HCT116 (cell line): ENCODE measurements around the gene MMP28. TPM values are rescaled to one million over a fixed set of nuclear protein-coding genes. Genes with fewer than 3 reads are reported as not detected.

ENCODE experiments used
- ATAC-seq: fragments of 200-7000 bp; cut with Tn5 transposase; 2 replicates; pipeline ENCODE4 v1.9.1; 2020; ENCODE audit warnings: mild to moderate bottlenecking, moderate library complexity
- BruUV-seq: library from RNA; stranded (reverse); fragments of 400-500 nt; replicated peaks from 2 replicates; lab custom pipeline; 2021; lab: Mats Ljungman, UMichigan
- CTCF ChIA-PET: fragments of 300-600 bp; sonication (Branson Sonifier 250); formaldehyde crosslinking; loops from one replicate; lab custom pipeline; 2021; ENCODE audit warnings: antibody characterized with exemption; lab: Charles Lee
- POLR2A ChIA-PET: fragments of 300-600, 350-600 bp; sonication (Branson Sonifier 250); formaldehyde crosslinking; loops from one replicate; lab custom pipeline; 2021; ENCODE audit warnings: antibody characterized with exemption; lab: Charles Lee
- RAD21 ChIA-PET, 2 experiments: fragments of 300-600 bp; sonication (Branson Sonifier 250); formaldehyde crosslinking; loops; one replicate each; lab custom pipeline; 2023; ENCODE audit warnings: low total read pairs in 2 of 2; ENCODE audit not compliant: uncharacterized antibody in 2 of 2, unreplicated experiment in 2 of 2, low non-redundant PET in 1 of 2; lab: Charles Lee
- DNase-seq: peaks from one replicate; pipeline ENCODE4 v3.0.0-alpha.2; 2010; ENCODE audit warnings: low read depth, low spot score
- H2AFZ ChIP-seq: fragments of 200-600 bp; shearing (Covaris generic), sonication (generic); 2 replicates; pipeline ENCODE4 v1.6.1; 2017; ENCODE audit warnings: low read depth, mixed run types, mixed read lengths, antibody characterized with exemption, low read length; ENCODE audit not compliant: poor library complexity, severe bottlenecking
- H3K27ac ChIP-seq: 2 replicates; pipeline ENCODE4 v1.5.1; 2012; ENCODE audit warnings: low read depth, low read length
- H3K27me3 ChIP-seq: fragments of 200-600 bp; sonication (generic); 2 replicates; pipeline ENCODE4 v1.6.1; 2016; ENCODE audit warnings: mixed run types, low read length, mixed read lengths; ENCODE audit not compliant: insufficient read depth
- H3K36me3 ChIP-seq, 2 experiments: fragments of 200-500 bp in 1 of 2; fragments of 200-600 bp in 1 of 2; sonication (Bioruptor generic) in 1 of 2; sonication (generic) in 1 of 2; 2 replicates each; pipeline versions ENCODE4 v1.5.1 to v1.6.1; 2014 to 2016; ENCODE audit warnings: low read length in 2 of 2, inconsistent platforms in 1 of 2, mixed read lengths in 1 of 2, mixed run types in 1 of 2; ENCODE audit not compliant: insufficient read depth in 2 of 2, control insufficient read depth in 1 of 2
- H3K4me1 ChIP-seq, 2 experiments: fragments of 200-600 bp in 1 of 2; sonication (generic) in 1 of 2; 2 replicates each; pipeline versions ENCODE4 v1.5.1 to v1.6.1; 2012 to 2017; ENCODE audit warnings: low read length in 2 of 2, inconsistent platforms in 1 of 2, mild to moderate bottlenecking in 1 of 2, mixed read lengths in 1 of 2, mixed run types in 1 of 2, moderate library complexity in 1 of 2; ENCODE audit not compliant: insufficient read depth in 2 of 2, control insufficient read depth in 1 of 2
- H3K4me2 ChIP-seq: fragments of 200-600 bp; sonication (generic); 2 replicates; pipeline ENCODE4 v1.6.1; 2017; ENCODE audit warnings: mixed run types, low read length, mixed read lengths
- H3K4me3 ChIP-seq, 2 experiments: fragments of 200-600 bp in 1 of 2; sonication (generic) in 1 of 2; replicated peaks in 1 of 2; 2 replicates each; pipeline ENCODE4 v1.5.1; 2011 to 2016; ENCODE audit warnings: low read length in 2 of 2, control low read depth in 1 of 2, low read depth in 1 of 2, mild to moderate bottlenecking in 1 of 2, mixed read lengths in 1 of 2, mixed run types in 1 of 2
- H3K79me2 ChIP-seq: fragments of 200-600 bp; sonication (generic); 2 replicates; pipeline ENCODE4 v1.6.1; 2017; ENCODE audit warnings: mild to moderate bottlenecking, mixed run types, low read length, moderate library complexity, mixed read lengths; ENCODE audit not compliant: insufficient read depth
- H3K9ac ChIP-seq: fragments of 200-600 bp; sonication (generic); 2 replicates; pipeline ENCODE4 v1.6.1; 2016; ENCODE audit warnings: low read length, mixed read lengths
- H3K9me2 ChIP-seq: fragments of 200-600 bp; sonication (generic), shearing (Covaris generic); 2 replicates; pipeline ENCODE4 v1.6.1; 2017; ENCODE audit warnings: mixed run types, mild to moderate bottlenecking, moderate library complexity; ENCODE audit not compliant: insufficient read depth
- H3K9me3 ChIP-seq, 2 experiments: fragments of 200-500 bp in 1 of 2; fragments of 200-600 bp in 1 of 2; sonication (Bioruptor generic) in 1 of 2; sonication (generic) in 1 of 2; 2 replicates each; pipeline ENCODE4 v1.6.1; 2014 to 2017; ENCODE audit warnings: low read length in 2 of 2, mixed read lengths in 2 of 2, inconsistent platforms in 1 of 2, low read depth in 1 of 2, mild to moderate bottlenecking in 1 of 2, mixed run types in 1 of 2, moderate library complexity in 1 of 2; ENCODE audit not compliant: control insufficient read depth in 1 of 2, insufficient read depth in 1 of 2
- H4K20me1 ChIP-seq: fragments of 200-600 bp; sonication (generic), shearing (Covaris generic); 2 replicates; pipeline ENCODE4 v1.6.1; 2017; ENCODE audit warnings: mixed run types, mild to moderate bottlenecking, moderate library complexity; ENCODE audit not compliant: insufficient read depth
- CBX3 ChIP-seq: IDR thresholded peaks from 2 replicates; pipeline ENCODE4 v1.6.1; 2012; ENCODE audit warnings: low read depth
- CEBPB ChIP-seq: IDR thresholded peaks from 2 replicates; pipeline ENCODE4 v1.6.1; 2012; ENCODE audit warnings: low read depth
- EGR1 ChIP-seq: IDR thresholded peaks from 2 replicates; pipeline ENCODE4 v1.6.1; 2012; ENCODE audit warnings: low read depth
- EZH2 ChIP-seq: fragments of 200-600 bp; sonication (generic); IDR thresholded peaks from 2 replicates; pipeline ENCODE4 v1.6.1; 2017; ENCODE audit warnings: antibody characterized with exemption, mixed run types
- EZH2phosphoT487 ChIP-seq: fragments of 200-600 bp; IDR thresholded peaks from 2 replicates; pipeline ENCODE4 v1.6.1; 2018; ENCODE audit warnings: antibody characterized with exemption, borderline replicate concordance
- POLR2A ChIP-seq: IDR thresholded peaks from 2 replicates; pipeline ENCODE4 v1.7.0; 2011; ENCODE audit warnings: borderline replicate concordance; ENCODE audit not compliant: insufficient read depth, insufficient read length; ENCODE audit errors: extremely low read depth
- RAD21 ChIP-seq: IDR thresholded peaks from 2 replicates; pipeline ENCODE4 v1.6.1; 2012; ENCODE audit warnings: low read depth, mild to moderate bottlenecking
- SIN3A ChIP-seq: IDR thresholded peaks from 2 replicates; pipeline ENCODE4 v1.6.1; 2012; ENCODE audit warnings: low read depth
- YY1 ChIP-seq: IDR thresholded peaks from 2 replicates; pipeline ENCODE4 v1.6.1; 2011; ENCODE audit warnings: low read length, low read depth, moderate library complexity, mild to moderate bottlenecking; ENCODE audit not compliant: insufficient replicate concordance; ENCODE audit errors: extremely low read depth
- intact Hi-C: fragments of 100-400 bp; cut with micrococcal nuclease; formaldehyde crosslinking; loops from 2 replicates; pipeline ENCODE4 v1.10.0; 2022
- total RNA-seq: library from RNA; stranded (reverse); gene quantifications from one replicate; pipeline ENCODE4 v1.2.1, GENCODE V29; 2021; ENCODE audit not compliant: unreplicated experiment
- TF ChIP-seq, protein P1 (sequence below): IDR thresholded peaks from 2 replicates; pipeline ENCODE4 v1.6.1; 2011; ENCODE audit warnings: mild to moderate bottlenecking, low read length, moderate library complexity; ENCODE audit not compliant: insufficient replicate concordance; ENCODE audit errors: extremely low read depth
- TF ChIP-seq, protein P2 (sequence below): IDR thresholded peaks from 2 replicates; pipeline ENCODE4 v1.6.1; 2012
- TF ChIP-seq, protein P3 (sequence below): IDR thresholded peaks from 2 replicates; pipeline ENCODE4 v1.6.1; 2012

Gene MMP28
- total RNA-seq, 1 experiment from 2014 or later = 2.6 TPM

DNA sequence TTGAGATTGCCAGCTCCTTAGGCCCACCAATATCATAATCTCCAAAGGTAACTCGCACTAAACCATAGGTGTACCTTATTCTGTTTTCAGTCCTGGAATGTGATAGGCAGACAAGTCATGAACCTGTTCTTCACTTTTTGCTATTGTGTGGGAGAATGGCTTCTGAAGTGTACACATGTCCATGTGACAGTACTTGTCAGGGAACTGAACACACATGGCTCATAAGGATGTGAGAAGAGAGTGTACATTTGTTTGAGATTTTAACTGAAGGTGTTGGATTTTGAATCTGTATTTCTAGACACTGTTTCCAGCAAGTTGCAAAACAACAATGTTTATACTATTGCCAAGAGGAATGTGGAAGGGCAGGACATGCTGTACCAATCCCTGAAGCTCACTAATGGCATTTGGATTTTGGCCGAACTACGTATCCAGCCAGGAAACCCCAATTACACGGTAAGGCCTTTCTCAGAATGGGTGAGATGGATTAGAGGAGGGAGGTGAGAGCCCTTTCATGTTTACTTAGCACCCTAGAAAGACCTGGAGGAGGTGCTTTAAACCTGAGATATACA is 78.5 kb downstream of the MMP28 start:
- intact Hi-C loops = no loop called here
- H3K4me2 ChIP-seq = no peak overlapping the region
- TF ChIP-seq YY1 (no peak), CEBPB (no peak), EGR1 (no peak), CBX3 (no peak), POLR2A (no peak)
- TF ChIP-seq, protein P1, sequence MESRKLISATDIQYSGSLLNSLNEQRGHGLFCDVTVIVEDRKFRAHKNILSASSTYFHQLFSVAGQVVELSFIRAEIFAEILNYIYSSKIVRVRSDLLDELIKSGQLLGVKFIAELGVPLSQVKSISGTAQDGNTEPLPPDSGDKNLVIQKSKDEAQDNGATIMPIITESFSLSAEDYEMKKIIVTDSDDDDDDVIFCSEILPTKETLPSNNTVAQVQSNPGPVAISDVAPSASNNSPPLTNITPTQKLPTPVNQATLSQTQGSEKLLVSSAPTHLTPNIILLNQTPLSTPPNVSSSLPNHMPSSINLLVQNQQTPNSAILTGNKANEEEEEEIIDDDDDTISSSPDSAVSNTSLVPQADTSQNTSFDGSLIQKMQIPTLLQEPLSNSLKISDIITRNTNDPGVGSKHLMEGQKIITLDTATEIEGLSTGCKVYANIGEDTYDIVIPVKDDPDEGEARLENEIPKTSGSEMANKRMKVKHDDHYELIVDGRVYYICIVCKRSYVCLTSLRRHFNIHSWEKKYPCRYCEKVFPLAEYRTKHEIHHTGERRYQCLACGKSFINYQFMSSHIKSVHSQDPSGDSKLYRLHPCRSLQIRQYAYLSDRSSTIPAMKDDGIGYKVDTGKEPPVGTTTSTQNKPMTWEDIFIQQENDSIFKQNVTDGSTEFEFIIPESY = no peak
- TF ChIP-seq, protein P2, sequence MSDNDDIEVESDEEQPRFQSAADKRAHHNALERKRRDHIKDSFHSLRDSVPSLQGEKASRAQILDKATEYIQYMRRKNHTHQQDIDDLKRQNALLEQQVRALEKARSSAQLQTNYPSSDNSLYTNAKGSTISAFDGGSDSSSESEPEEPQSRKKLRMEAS = no peak
- ChIA-PET RAD21 (no interaction called here), CTCF (no interaction called here), POLR2A (no interaction called here)
- no peak overlapping the region for H3K9ac ChIP-seq
- no peak overlapping the region for H3K27ac ChIP-seq
- H3K4me1 ChIP-seq = no peaks in the 10 kb centered on the region
- no peak overlapping the region for H3K4me3 ChIP-seq
- H2AFZ ChIP-seq = no peak overlapping the region
- ATAC-seq (no peak), DNase-seq (no peak)
- no TSS peak for BruUV-seq
- H3K9me2 ChIP-seq = no peaks in the 10 kb centered on the region
- H3K79me2 ChIP-seq = no peaks in the 10 kb centered on the region
- H4K20me1 ChIP-seq = no peaks in the 10 kb centered on the region
- H3K9me3 ChIP-seq = no peaks in the 10 kb centered on the region
- H3K27me3 ChIP-seq = no peaks in the 10 kb centered on the region
- H3K36me3 ChIP-seq = peaks cover 9 to 21% of the 10 kb centered on the region in 2 experiments; a peak in 3 of 4 replicates

DNA sequence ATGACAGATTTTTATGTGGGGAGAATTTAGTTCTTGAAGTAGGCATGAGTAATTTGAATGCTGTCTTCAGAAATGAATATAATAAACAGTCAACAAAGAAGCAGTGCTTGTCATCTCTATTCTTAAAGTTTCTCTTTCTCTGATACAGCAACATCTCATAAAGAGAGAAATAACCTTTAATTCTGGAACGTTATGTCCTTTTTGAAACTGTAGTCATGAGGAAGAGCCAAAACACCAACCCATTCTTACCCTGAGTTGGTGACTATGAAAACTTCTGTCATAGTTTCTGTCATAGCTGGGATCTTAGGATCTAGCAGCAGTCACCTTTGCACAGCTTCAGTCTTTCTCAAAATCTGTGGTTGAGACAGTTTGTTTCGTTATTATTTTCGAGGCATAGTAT is 79.3 kb downstream of the MMP28 start:
- H2AFZ ChIP-seq = no peak overlapping the region
- H3K9me2 ChIP-seq = no peaks in the 10 kb centered on the region
- no peak for ATAC-seq
- no peak for DNase-seq
- H3K27me3 ChIP-seq = no peaks in the 10 kb centered on the region
- no peak for TF ChIP-seq EGR1
- no peak for TF ChIP-seq EZH2phosphoT487
- no peak for TF ChIP-seq YY1
- TF ChIP-seq, protein P3, sequence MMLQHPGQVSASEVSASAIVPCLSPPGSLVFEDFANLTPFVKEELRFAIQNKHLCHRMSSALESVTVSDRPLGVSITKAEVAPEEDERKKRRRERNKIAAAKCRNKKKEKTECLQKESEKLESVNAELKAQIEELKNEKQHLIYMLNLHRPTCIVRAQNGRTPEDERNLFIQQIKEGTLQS = no peak
- no peak for TF ChIP-seq RAD21
- TF ChIP-seq, protein P2 = no peak
- no peak for TF ChIP-seq SIN3A
- TF ChIP-seq CBX3 = no peak
- TF ChIP-seq EZH2 = no peak
- TF ChIP-seq, protein P1 = no peak
- POLR2A ChIA-PET = no interaction called here
- H3K4me2 ChIP-seq = no peak overlapping the region
- no peak overlapping the region for H3K4me3 ChIP-seq
- CTCF ChIA-PET = no interaction called here
- H3K79me2 ChIP-seq = no peaks in the 10 kb centered on the region
- RAD21 ChIA-PET = no interaction called here
- no TSS peak for BruUV-seq
- H3K9ac ChIP-seq = no peak overlapping the region
- no peaks in the 10 kb centered on the region for H4K20me1 ChIP-seq
- intact Hi-C loops = no loop called here
- H3K27ac ChIP-seq = no peak overlapping the region
- no peaks in the 10 kb centered on the region for H3K9me3 ChIP-seq
- no peaks in the 10 kb centered on the region for H3K4me1 ChIP-seq
- peaks cover 9 to 21% of the 10 kb centered on the region in 2 experiments; a peak in 3 of 4 replicates for H3K36me3 ChIP-seq
